HEK293 (cell line): ENCODE results near the gene CCSER1.

Experiments
- CTCF ChIA-PET: fragments of 350-600 bp; formaldehyde crosslinking; extraction: SDS; loops from one replicate; lab custom pipeline; 2021; ENCODE audit warnings: antibody characterized with exemption; lab: Yijun Ruan, JAX
- POLR2A ChIA-PET: fragments of 300-600 bp; formaldehyde crosslinking; extraction: SDS; loops from one replicate; lab custom pipeline; 2020; ENCODE audit warnings: antibody characterized with exemption, inconsistent platforms; lab: Yijun Ruan, JAX
- H3K27ac ChIP-seq: fragments of 200-500 bp; sonication (Bioruptor generic); 2 replicates; pipeline ENCODE4 v1.5.1; 2014; ENCODE audit warnings: low read depth, low read length, control low read depth, inconsistent platforms; ENCODE audit errors: extremely low read depth
- H3K36me3 ChIP-seq, 2 experiments: fragments of 200-500 bp in 1 of 2; sonication (Bioruptor generic) in 1 of 2; 1 replicate in 1 of 2; 2 replicates in 1 of 2; pipeline ENCODE4 v1.5.1; 2014 to 2017; ENCODE audit warnings: inconsistent platforms in 2 of 2, low read length in 2 of 2; ENCODE audit not compliant: control insufficient read depth in 2 of 2, insufficient read depth in 1 of 2
- H3K4me1 ChIP-seq: fragments of 200-500 bp; sonication (Bioruptor generic); 2 replicates; pipeline ENCODE4 v1.5.1; 2014; ENCODE audit warnings: mild to moderate bottlenecking, low read length, inconsistent platforms; ENCODE audit not compliant: control insufficient read depth, insufficient read depth
- H3K4me3 ChIP-seq: 2 replicates; pipeline ENCODE4 v1.5.1; 2011; ENCODE audit warnings: low read depth, mild to moderate bottlenecking, control low read depth, low read length, moderate library complexity
- H3K9me3 ChIP-seq: fragments of 200-500 bp; sonication (Bioruptor generic); 2 replicates; pipeline ENCODE4 v1.5.1; 2014; ENCODE audit warnings: low read depth, low read length, inconsistent platforms; ENCODE audit not compliant: control insufficient read depth, insufficient read depth
- BCL11B ChIP-seq: fragments of 450-650 bp; formaldehyde crosslinking; IDR thresholded peaks from 2 replicates; pipeline ENCODE4 v1.5.1; 2016; ENCODE audit warnings: low read depth, missing biosample characterization, missing genetic modification characterization
- GLI4 ChIP-seq: fragments of 450-650 bp; formaldehyde crosslinking; IDR thresholded peaks from 2 replicates; pipeline ENCODE4 v1.5.1; 2016; ENCODE audit warnings: missing biosample characterization, missing genetic modification characterization
- GLIS1 ChIP-seq: fragments of 450-650 bp; formaldehyde crosslinking; IDR thresholded peaks from 2 replicates; pipeline ENCODE4 v1.5.1; 2016; ENCODE audit warnings: missing biosample characterization, missing genetic modification characterization
- IKZF3 ChIP-seq: fragments of 450-650 bp; IDR thresholded peaks from 2 replicates; pipeline ENCODE4 v1.5.0; 2018; ENCODE audit warnings: missing biosample characterization, mild to moderate bottlenecking, missing genetic modification characterization, moderate library complexity
- KLF1 ChIP-seq: fragments of 450-650 bp; formaldehyde crosslinking; IDR thresholded peaks from 2 replicates; pipeline ENCODE4 v1.5.1; 2016; ENCODE audit warnings: missing biosample characterization, missing genetic modification characterization
- MYNN ChIP-seq: fragments of 450-650 bp; formaldehyde crosslinking; IDR thresholded peaks from 2 replicates; pipeline ENCODE4 v1.5.1; 2016; ENCODE audit warnings: missing biosample characterization, missing genetic modification characterization, borderline replicate concordance
- SCRT1 ChIP-seq: fragments of 450-650 bp; formaldehyde crosslinking; IDR thresholded peaks from 2 replicates; pipeline ENCODE4 v1.5.1; 2016; ENCODE audit warnings: missing biosample characterization, missing genetic modification characterization, borderline replicate concordance
- SP2 ChIP-seq: fragments of 450-650 bp; formaldehyde crosslinking; IDR thresholded peaks from 2 replicates; pipeline ENCODE4 v1.5.1; 2016; ENCODE audit warnings: missing biosample characterization, missing genetic modification characterization
- ZBTB48 ChIP-seq: fragments of 450-650 bp; formaldehyde crosslinking; IDR thresholded peaks from 2 replicates; pipeline ENCODE4 v1.5.1; 2016; ENCODE audit warnings: missing biosample characterization, missing genetic modification characterization
- ZNF133 ChIP-seq: fragments of 450-650 bp; formaldehyde crosslinking; IDR thresholded peaks from 2 replicates; pipeline ENCODE4 v1.5.1; 2016; ENCODE audit warnings: missing biosample characterization, missing genetic modification characterization
- ZNF202 ChIP-seq: fragments of 450-650 bp; formaldehyde crosslinking; IDR thresholded peaks from 2 replicates; pipeline ENCODE4 v1.5.1; 2016; ENCODE audit warnings: missing biosample characterization, missing genetic modification characterization, borderline replicate concordance
- ZNF23 ChIP-seq: fragments of 450-650 bp; formaldehyde crosslinking; IDR thresholded peaks from 2 replicates; pipeline ENCODE4 v1.5.1; 2016; ENCODE audit warnings: missing biosample characterization, missing genetic modification characterization, borderline replicate concordance
- ZNF416 ChIP-seq: fragments of 450-650 bp; formaldehyde crosslinking; IDR thresholded peaks from 2 replicates; pipeline ENCODE4 v1.5.1; 2016; ENCODE audit warnings: missing biosample characterization, missing genetic modification characterization
- ZNF423 ChIP-seq: fragments of 450-650 bp; formaldehyde crosslinking; IDR thresholded peaks from 2 replicates; pipeline ENCODE4 v1.5.1; 2016; ENCODE audit warnings: missing biosample characterization, missing genetic modification characterization
- ZNF426 ChIP-seq: fragments of 450-650 bp; formaldehyde crosslinking; IDR thresholded peaks from 2 replicates; pipeline ENCODE4 v1.5.1; 2017; ENCODE audit warnings: missing biosample characterization, missing genetic modification characterization, mild to moderate bottlenecking, inconsistent platforms, moderate library complexity
- ZNF473 ChIP-seq: fragments of 450-650 bp; formaldehyde crosslinking; IDR thresholded peaks from 2 replicates; pipeline ENCODE4 v1.5.1; 2017; ENCODE audit warnings: missing biosample characterization, missing genetic modification characterization
- ZNF530 ChIP-seq: fragments of 450-650 bp; formaldehyde crosslinking; IDR thresholded peaks from 2 replicates; pipeline ENCODE4 v1.5.1; 2016; ENCODE audit warnings: low read depth, missing biosample characterization, missing genetic modification characterization
- ZNF585B ChIP-seq: fragments of 450-650 bp; formaldehyde crosslinking; IDR thresholded peaks from 2 replicates; pipeline ENCODE4 v1.5.1; 2016; ENCODE audit warnings: missing biosample characterization, missing genetic modification characterization
- ZNF654 ChIP-seq: fragments of 450-650 bp; formaldehyde crosslinking; IDR thresholded peaks from 2 replicates; pipeline ENCODE4 v1.5.1; 2016; ENCODE audit warnings: low read depth, missing biosample characterization, missing genetic modification characterization
- ZNF664 ChIP-seq: fragments of 450-650 bp; formaldehyde crosslinking; IDR thresholded peaks from 2 replicates; pipeline ENCODE4 v1.5.1; 2016; ENCODE audit warnings: missing biosample characterization, missing genetic modification characterization
- ZNF76 ChIP-seq: fragments of 450-650 bp; formaldehyde crosslinking; IDR thresholded peaks from 2 replicates; pipeline ENCODE4; 2016; ENCODE audit warnings: low read depth, missing biosample characterization, missing genetic modification characterization, borderline replicate concordance
- ZSCAN30 ChIP-seq: fragments of 450-650 bp; IDR thresholded peaks from 2 replicates; pipeline ENCODE4 v1.5.1; 2018; ENCODE audit warnings: missing biosample characterization, mild to moderate bottlenecking, missing genetic modification characterization, moderate library complexity
- TF ChIP-seq, protein P1 (sequence below): fragments of 450-650 bp; formaldehyde crosslinking; IDR thresholded peaks from 2 replicates; pipeline ENCODE4 v1.5.1; 2016; ENCODE audit warnings: missing biosample characterization, missing genetic modification characterization
- TF ChIP-seq, protein P2 (sequence below): fragments of 450-650 bp; IDR thresholded peaks from 2 replicates; pipeline ENCODE4 v1.5.1; 2018; ENCODE audit warnings: missing biosample characterization, mild to moderate bottlenecking, missing genetic modification characterization
- TF ChIP-seq, protein P3 (sequence below): fragments of 450-650 bp; formaldehyde crosslinking; IDR thresholded peaks from 2 replicates; pipeline ENCODE4 v1.5.1; 2017; ENCODE audit warnings: missing biosample characterization, missing genetic modification characterization

Gene CCSER1

DNA sequence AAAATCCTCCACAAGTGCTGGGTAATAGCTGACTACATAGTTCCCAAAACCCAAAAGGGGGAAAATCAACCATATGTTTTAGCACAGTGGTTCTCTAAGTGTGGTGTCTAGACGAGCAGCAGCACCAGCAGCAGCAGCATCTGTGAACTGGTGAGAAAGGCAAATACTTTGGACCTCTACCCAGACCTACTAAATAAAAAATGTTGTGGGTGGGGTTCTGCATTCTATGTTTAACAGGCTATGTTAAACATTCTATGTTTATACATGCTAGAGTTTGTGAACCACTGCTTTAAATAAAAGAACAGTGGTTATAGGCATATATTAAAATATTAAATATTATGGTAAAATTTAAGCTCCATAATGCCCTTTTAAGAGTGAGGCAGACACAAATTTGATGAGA lies 1171.6 kb downstream of the CCSER1 start (continued):
- TF ChIP-seq ZNF23 (no peak), ZNF664 (no peak)

DNA sequence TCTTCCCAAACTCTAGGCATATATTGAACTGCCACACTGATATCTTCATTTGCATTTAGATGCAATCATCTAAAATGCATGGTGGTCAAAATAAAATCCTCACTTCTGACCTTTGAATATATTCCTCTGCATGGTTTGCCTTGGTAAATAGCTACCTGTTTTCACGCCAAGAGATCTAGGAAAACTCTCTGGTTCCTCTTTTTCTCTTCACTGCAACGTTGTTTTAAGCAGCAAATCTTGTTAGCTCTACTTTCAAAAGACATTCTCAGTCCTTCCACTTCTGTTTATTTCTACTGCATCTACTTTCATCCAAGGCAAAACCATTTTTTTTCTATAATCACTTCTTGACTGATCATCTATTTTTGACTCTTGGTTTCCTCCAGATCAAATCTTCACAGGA lies 1174.9 kb downstream of the CCSER1 start:
- no peak overlapping the region for H3K4me3 ChIP-seq
- TF ChIP-seq SP2 (tag by site-specific recombination) (no peak), SCRT1 (no peak), ZNF473 (tag by site-specific recombination) (no peak), ZSCAN30 (tag by site-specific recombination) (no peak), ZNF654 (tag by site-specific recombination) (no peak), ZBTB48 (tag by site-specific recombination) (no peak), ZNF133 (tag by site-specific recombination) (no peak), GLIS1 (tag by site-specific recombination) (no peak), ZNF426 (tag by site-specific recombination) (no peak), ZNF416 (tag by site-specific recombination) (no peak), IKZF3 (tag by site-specific recombination) (no peak), KLF1 (tag by site-specific recombination) (no peak), BCL11B (tag by site-specific recombination) (no peak), MYNN (tag by site-specific recombination) (no peak), ZNF423 (no peak)
- TF ChIP-seq, protein P1, sequence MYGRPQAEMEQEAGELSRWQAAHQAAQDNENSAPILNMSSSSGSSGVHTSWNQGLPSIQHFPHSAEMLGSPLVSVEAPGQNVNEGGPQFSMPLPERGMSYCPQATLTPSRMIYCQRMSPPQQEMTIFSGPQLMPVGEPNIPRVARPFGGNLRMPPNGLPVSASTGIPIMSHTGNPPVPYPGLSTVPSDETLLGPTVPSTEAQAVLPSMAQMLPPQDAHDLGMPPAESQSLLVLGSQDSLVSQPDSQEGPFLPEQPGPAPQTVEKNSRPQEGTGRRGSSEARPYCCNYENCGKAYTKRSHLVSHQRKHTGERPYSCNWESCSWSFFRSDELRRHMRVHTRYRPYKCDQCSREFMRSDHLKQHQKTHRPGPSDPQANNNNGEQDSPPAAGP (tag by site-specific recombination), result no peak
- TF ChIP-seq, protein P2, sequence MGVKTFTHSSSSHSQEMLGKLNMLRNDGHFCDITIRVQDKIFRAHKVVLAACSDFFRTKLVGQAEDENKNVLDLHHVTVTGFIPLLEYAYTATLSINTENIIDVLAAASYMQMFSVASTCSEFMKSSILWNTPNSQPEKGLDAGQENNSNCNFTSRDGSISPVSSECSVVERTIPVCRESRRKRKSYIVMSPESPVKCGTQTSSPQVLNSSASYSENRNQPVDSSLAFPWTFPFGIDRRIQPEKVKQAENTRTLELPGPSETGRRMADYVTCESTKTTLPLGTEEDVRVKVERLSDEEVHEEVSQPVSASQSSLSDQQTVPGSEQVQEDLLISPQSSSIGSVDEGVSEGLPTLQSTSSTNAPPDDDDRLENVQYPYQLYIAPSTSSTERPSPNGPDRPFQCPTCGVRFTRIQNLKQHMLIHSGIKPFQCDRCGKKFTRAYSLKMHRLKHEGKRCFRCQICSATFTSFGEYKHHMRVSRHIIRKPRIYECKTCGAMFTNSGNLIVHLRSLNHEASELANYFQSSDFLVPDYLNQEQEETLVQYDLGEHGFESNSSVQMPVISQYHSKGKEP (tag by site-specific recombination), result no peak
- TF ChIP-seq, protein P3, sequence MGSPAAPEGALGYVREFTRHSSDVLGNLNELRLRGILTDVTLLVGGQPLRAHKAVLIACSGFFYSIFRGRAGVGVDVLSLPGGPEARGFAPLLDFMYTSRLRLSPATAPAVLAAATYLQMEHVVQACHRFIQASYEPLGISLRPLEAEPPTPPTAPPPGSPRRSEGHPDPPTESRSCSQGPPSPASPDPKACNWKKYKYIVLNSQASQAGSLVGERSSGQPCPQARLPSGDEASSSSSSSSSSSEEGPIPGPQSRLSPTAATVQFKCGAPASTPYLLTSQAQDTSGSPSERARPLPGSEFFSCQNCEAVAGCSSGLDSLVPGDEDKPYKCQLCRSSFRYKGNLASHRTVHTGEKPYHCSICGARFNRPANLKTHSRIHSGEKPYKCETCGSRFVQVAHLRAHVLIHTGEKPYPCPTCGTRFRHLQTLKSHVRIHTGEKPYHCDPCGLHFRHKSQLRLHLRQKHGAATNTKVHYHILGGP (tag by site-specific recombination), result no peak
- TF ChIP-seq, all 188 proteins: peak for 0
- Histone ChIP-seq H3K9me3 (no peaks in the 10 kb centered on the region), H3K36me3 (no peaks in the 10 kb centered on the region), H3K27ac (no peak overlapping the region), H3K4me1 (no peaks in the 10 kb centered on the region)
- ChIA-PET POLR2A (no interaction called here), CTCF (no interaction called here)

DNA sequence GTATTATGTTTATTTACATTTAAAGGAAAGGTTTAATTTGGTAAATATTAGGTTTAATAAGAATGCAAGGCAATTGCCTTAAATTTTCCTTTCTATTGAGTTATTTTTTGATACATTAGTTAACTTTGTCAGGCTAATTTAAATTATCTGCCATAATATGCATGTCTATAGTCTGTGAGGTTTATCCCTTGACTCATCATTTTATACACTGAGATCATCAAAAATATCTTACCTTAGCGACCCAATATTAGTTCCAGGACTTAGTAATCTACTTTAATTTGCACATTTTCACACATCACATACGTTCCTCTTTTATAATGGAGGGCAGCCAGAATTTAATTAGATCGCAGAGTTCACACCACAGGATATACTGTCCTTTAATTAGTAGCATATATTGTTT lies 1177.1 kb downstream of the CCSER1 start:
- Histone ChIP-seq H3K4me3 (no peak overlapping the region), H3K4me1 (no peaks in the 10 kb centered on the region), H3K27ac (no peak overlapping the region), H3K9me3 (no peaks in the 10 kb centered on the region), H3K36me3 (no peaks in the 10 kb centered on the region)
- POLR2A ChIA-PET, result no interaction called here
- CTCF ChIA-PET, result no interaction called here
- TF ChIP-seq ZNF585B (tag by site-specific recombination) (no peak), ZNF202 (tag by site-specific recombination) (no peak), ZNF530 (tag by site-specific recombination) (no peak), ZNF76 (tag by site-specific recombination) (no peak), GLI4 (no peak)
- TF ChIP-seq, all 188 proteins: peak for 0
